Mesenchymal stem cell (in vitro differentiated cells and primary cell): Measurements from ENCODE around the gene PPHLN1.

Experiments used
- DNase-seq: peaks from one replicate; pipeline ENCODE4 v3.0.0-alpha.2; 2013
- H2AFZ ChIP-seq: one replicate; pipeline ENCODE4 v1.6.1; 2013; ENCODE audit warnings: low read depth, mild to moderate bottlenecking, control low read depth, inconsistent platforms, low read length, moderate library complexity
- H2AK5ac ChIP-seq: 2 replicates; pipeline ENCODE4 v1.6.1; 2013; ENCODE audit warnings: low read length, moderate library complexity, mild to moderate bottlenecking, inconsistent platforms; ENCODE audit not compliant: severe bottlenecking
- H2BK120ac ChIP-seq: one replicate; pipeline ENCODE4 v1.6.1; 2013; ENCODE audit warnings: low read depth, mild to moderate bottlenecking, inconsistent platforms, low read length, moderate library complexity
- H2BK12ac ChIP-seq, 2 experiments: one replicate each; pipeline ENCODE4 v1.6.1; 2013; ENCODE audit warnings: inconsistent platforms in 2 of 2, low read length in 2 of 2, mild to moderate bottlenecking in 2 of 2, moderate library complexity in 2 of 2, control low read depth in 1 of 2
- H2BK15ac ChIP-seq: one replicate; pipeline ENCODE4 v1.6.1; 2013; ENCODE audit warnings: mild to moderate bottlenecking, low read depth, inconsistent platforms; ENCODE audit not compliant: poor library complexity, severe bottlenecking
- H2BK5ac ChIP-seq: 2 replicates; pipeline ENCODE4 v1.6.1; 2013; ENCODE audit warnings: low read depth, mild to moderate bottlenecking, low read length, control low read depth, inconsistent platforms; ENCODE audit not compliant: poor library complexity, severe bottlenecking
- H3K14ac ChIP-seq, 2 experiments: one replicate each; pipeline ENCODE4 v1.6.1; 2013; ENCODE audit warnings: inconsistent platforms in 2 of 2, low read length in 2 of 2, control low read depth in 1 of 2, mild to moderate bottlenecking in 1 of 2, moderate library complexity in 1 of 2
- H3K18ac ChIP-seq, 2 experiments: one replicate each; pipeline ENCODE4 v1.6.1; 2013; ENCODE audit warnings: inconsistent platforms in 2 of 2, low read length in 2 of 2, control low read depth in 1 of 2, low read depth in 1 of 2, mild to moderate bottlenecking in 1 of 2
- H3K23ac ChIP-seq, 2 experiments: one replicate each; pipeline ENCODE4 v1.6.1; 2013; ENCODE audit warnings: inconsistent platforms in 2 of 2, low read length in 2 of 2, mild to moderate bottlenecking in 2 of 2, moderate library complexity in 2 of 2, control low read depth in 1 of 2
- H3K27ac ChIP-seq: 2 replicates; pipeline ENCODE4 v1.5.1; 2013; ENCODE audit warnings: mild to moderate bottlenecking, moderate library complexity, low read length, control low read depth, inconsistent platforms; ENCODE audit not compliant: poor library complexity, severe bottlenecking
- H3K27me3 ChIP-seq, 2 experiments: 2 replicates each; pipeline versions ENCODE4 v1.6.1 to v1.7.0; 2013; ENCODE audit warnings: low read length in 2 of 2, mild to moderate bottlenecking in 2 of 2, moderate library complexity in 2 of 2, control low read depth in 1 of 2, inconsistent platforms in 1 of 2; ENCODE audit not compliant: control insufficient read depth in 1 of 2, insufficient read depth in 1 of 2
- H3K36me3 ChIP-seq, 2 experiments: 2 replicates each; pipeline versions ENCODE4 v1.6.1 to v1.7.0; 2013; ENCODE audit warnings: low read length in 2 of 2, control low read depth in 1 of 2, inconsistent platforms in 1 of 2, low read depth in 1 of 2, mild to moderate bottlenecking in 1 of 2; ENCODE audit not compliant: insufficient read depth in 2 of 2, control insufficient read depth in 1 of 2
- H3K4ac ChIP-seq, 2 experiments: one replicate each; pipeline ENCODE4 v1.6.1; 2013; ENCODE audit warnings: inconsistent platforms in 2 of 2, low read length in 2 of 2, mild to moderate bottlenecking in 2 of 2, moderate library complexity in 2 of 2, control low read depth in 1 of 2, low read depth in 1 of 2
- H3K4me1 ChIP-seq: 2 replicates; pipeline ENCODE4 v1.6.1; 2013; ENCODE audit warnings: low read depth, low read length, control low read depth; ENCODE audit not compliant: control insufficient read depth, insufficient read depth
- H3K4me2 ChIP-seq: 2 replicates; pipeline ENCODE4 v1.6.1; 2013; ENCODE audit warnings: low read length, mild to moderate bottlenecking, inconsistent platforms; ENCODE audit not compliant: poor library complexity, severe bottlenecking
- H3K4me3 ChIP-seq, 2 experiments: 2 replicates each; pipeline versions ENCODE4 v1.5.1 to v1.7.0; 2013; ENCODE audit warnings: low read length in 2 of 2, mild to moderate bottlenecking in 2 of 2, control low read depth in 1 of 2, low read depth in 1 of 2; ENCODE audit not compliant: insufficient read depth in 1 of 2
- H3K79me1 ChIP-seq: replicated peaks from 2 replicates; pipeline ENCODE4 v1.6.1; 2013; ENCODE audit warnings: mild to moderate bottlenecking, control low read depth, low read length, inconsistent platforms; ENCODE audit not compliant: poor library complexity, severe bottlenecking
- H3K9ac ChIP-seq: 2 replicates; pipeline ENCODE4 v1.7.0; 2013; ENCODE audit warnings: mild to moderate bottlenecking, low read length, moderate library complexity
- H3K9me3 ChIP-seq: 2 replicates; pipeline ENCODE4 v1.7.0; 2013; ENCODE audit warnings: mild to moderate bottlenecking, low read length; ENCODE audit not compliant: control insufficient read depth
- H4K8ac ChIP-seq: one replicate; pipeline ENCODE4 v1.6.1; 2013; ENCODE audit warnings: inconsistent platforms, mild to moderate bottlenecking, low read length, moderate library complexity
- H4K91ac ChIP-seq: one replicate; pipeline ENCODE4 v1.6.1; 2013; ENCODE audit warnings: mild to moderate bottlenecking, low read length, inconsistent platforms
- WGBS: methylation state at CpG from one replicate; pipeline ENCODE4 v1.1.7; 2013; ENCODE audit warnings: mixed read lengths; 5-methylcytosine and 5-hydroxymethylcytosine counted together

Gene PPHLN1

DNA sequence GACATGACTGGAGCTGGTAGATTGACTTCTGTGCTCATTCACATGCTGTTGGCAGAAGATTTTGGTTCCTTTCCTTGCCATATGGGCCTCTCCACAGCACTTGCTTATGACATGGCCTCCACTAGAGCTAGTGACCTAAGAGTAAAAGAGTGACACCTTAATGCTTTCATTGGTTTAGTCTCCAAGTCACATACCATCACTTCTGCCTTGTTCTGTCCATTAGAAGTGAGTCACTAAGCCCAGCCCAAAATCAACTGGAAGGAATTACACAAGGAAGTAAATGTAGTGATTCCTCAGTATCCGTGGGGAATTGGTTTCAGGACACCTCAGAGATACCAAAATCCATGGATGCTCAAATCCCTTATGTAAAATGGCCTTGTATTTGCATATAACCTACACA lies 81.3 kb downstream of the PPHLN1 start:
- H3K36me3 ChIP-seq, result peaks cover 2 to 28% of the 10 kb centered on the region in 2 experiments
- H3K4me3 ChIP-seq, result no peak overlapping the region
- H2AFZ ChIP-seq, result no peak overlapping the region
- no peaks in the 10 kb centered on the region for H3K27me3 ChIP-seq
- no peak overlapping the region for H2BK5ac ChIP-seq
- H3K4me1 ChIP-seq, result no peaks in the 10 kb centered on the region
- no peak overlapping the region for H2BK12ac ChIP-seq
- H3K14ac ChIP-seq, result no peak overlapping the region
- H3K4me2 ChIP-seq, result no peak overlapping the region
- H4K8ac ChIP-seq, result peak overlapping the region; percentile 50
- H3K23ac ChIP-seq, result peak overlapping the region in 1 of 2 experiments; percentile 32
- no peak overlapping the region for H2AK5ac ChIP-seq
- no peaks in the 10 kb centered on the region for H3K9me3 ChIP-seq
- H3K27ac ChIP-seq, result no peak overlapping the region
- H3K9ac ChIP-seq, result no peak overlapping the region
- DNase-seq, result no peak
- H2BK15ac ChIP-seq, result no peak overlapping the region
- H3K4ac ChIP-seq, result no peak overlapping the region
- H2BK120ac ChIP-seq, result no peak overlapping the region
- 100% methylated on average over 1 of the region's 1 CpG for WGBS
- H3K18ac ChIP-seq, result no peak overlapping the region
- peaks cover 7% of the 10 kb centered on the region for H3K79me1 ChIP-seq
- no peak overlapping the region for H4K91ac ChIP-seq

DNA sequence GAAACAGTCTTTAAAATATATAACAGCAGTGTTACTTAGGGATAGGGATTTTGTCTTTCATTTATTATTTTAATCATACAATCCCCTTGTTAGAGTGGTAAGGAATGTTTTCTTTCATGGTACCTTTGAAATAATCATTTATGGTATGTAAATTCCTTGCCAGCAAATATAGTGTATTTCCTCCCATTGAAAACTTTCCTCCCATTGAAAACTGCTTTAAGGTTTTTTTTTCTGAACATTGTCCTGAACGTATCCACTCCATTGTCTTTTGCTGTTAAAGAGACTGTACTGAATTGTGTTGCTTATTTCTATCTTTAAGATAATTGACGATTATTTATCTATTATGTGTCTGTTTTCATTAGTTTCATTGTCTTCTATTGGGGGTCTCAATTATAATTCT lies 83.5 kb downstream of the PPHLN1 start:
- DNase-seq, result no peak
- Histone ChIP-seq H3K14ac (no peak overlapping the region), H2BK120ac (no peak overlapping the region), H3K4me2 (no peak overlapping the region), H2AK5ac (no peak overlapping the region), H3K36me3 (peaks cover 4 to 16% of the 10 kb centered on the region in 2 experiments), H2AFZ (no peak overlapping the region), H4K8ac (no peak overlapping the region), H3K9ac (no peak overlapping the region), H3K27ac (no peak overlapping the region), H4K91ac (no peak overlapping the region), H3K4me1 (no peaks in the 10 kb centered on the region), H3K23ac (no peak overlapping the region), H2BK5ac (no peak overlapping the region), H2BK15ac (no peak overlapping the region), H3K4ac (no peak overlapping the region), H2BK12ac (no peak overlapping the region), H3K9me3 (no peaks in the 10 kb centered on the region), H3K27me3 (no peaks in the 10 kb centered on the region), H3K79me1 (peaks cover 9% of the 10 kb centered on the region), H3K4me3 (no peak overlapping the region), H3K18ac (no peak overlapping the region)
- WGBS, result no CpG with 5 or more reads among the region's 2 CpGs

DNA sequence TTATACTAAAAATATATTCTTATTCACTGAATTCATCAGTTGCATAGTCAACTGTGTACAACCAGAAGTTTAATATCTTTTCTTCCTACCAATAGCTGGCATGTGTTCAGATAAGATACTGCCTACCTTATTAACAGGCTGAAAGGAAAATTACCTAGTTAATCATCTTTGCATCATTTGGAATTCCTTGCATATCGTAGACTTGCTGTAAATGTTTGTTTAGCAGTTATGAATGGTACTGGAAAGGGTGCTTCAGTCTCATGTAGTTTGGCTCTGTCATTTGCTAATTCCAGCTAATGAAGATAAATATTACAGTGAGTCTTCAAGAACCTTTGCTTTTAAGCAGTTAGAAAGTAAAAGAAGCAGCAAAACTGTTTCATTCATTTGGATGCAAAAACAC lies 84.4 kb downstream of the PPHLN1 start:
- no peak overlapping the region for H2BK12ac ChIP-seq
- H3K36me3 ChIP-seq, result peaks cover 4 to 13% of the 10 kb centered on the region in 2 experiments
- 91% methylated on average over 1 of the region's 1 CpG for WGBS
- no peak overlapping the region for H2BK5ac ChIP-seq
- DNase-seq, result no peak
- no peak overlapping the region for H2BK15ac ChIP-seq
- no peak overlapping the region for H3K9ac ChIP-seq
- H2BK120ac ChIP-seq, result no peak overlapping the region
- no peak overlapping the region for H4K91ac ChIP-seq
- no peak overlapping the region for H2AK5ac ChIP-seq
- H3K4ac ChIP-seq, result no peak overlapping the region
- H3K4me3 ChIP-seq, result no peak overlapping the region
- no peak overlapping the region for H3K4me2 ChIP-seq
- no peaks in the 10 kb centered on the region for H3K4me1 ChIP-seq
- no peak overlapping the region for H3K14ac ChIP-seq
- H4K8ac ChIP-seq, result no peak overlapping the region
- no peak overlapping the region for H3K23ac ChIP-seq
- no peak overlapping the region for H3K27ac ChIP-seq
- no peak overlapping the region for H3K18ac ChIP-seq
- H3K9me3 ChIP-seq, result no peaks in the 10 kb centered on the region
- H3K27me3 ChIP-seq, result no peaks in the 10 kb centered on the region
- peaks cover 12% of the 10 kb centered on the region for H3K79me1 ChIP-seq
- H2AFZ ChIP-seq, result no peak overlapping the region

DNA sequence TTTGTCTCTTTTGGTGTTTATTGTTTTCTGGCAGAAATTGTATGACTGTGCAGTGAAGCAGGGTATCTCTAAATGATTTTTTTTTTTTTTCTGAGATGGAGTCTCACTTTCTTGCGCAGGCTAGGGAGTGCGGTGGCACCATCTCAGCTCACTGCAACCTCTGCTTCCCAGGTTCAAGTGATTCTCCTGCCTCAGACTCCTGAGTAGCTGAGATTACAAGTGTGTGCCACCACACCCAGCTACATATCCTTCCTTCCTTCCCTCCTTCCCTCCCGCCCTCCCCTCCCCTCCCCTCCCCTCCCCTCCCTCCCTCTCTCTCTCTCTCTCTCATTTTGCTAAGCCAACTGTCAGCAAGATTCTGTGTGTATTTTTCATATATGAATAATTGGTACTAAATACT lies 94.4 kb downstream of the PPHLN1 start:
- Histone ChIP-seq H3K9me3 (no peaks in the 10 kb centered on the region), H3K4me1 (no peaks in the 10 kb centered on the region), H3K4ac (no peak overlapping the region), H3K23ac (no peak overlapping the region), H3K27me3 (no peaks in the 10 kb centered on the region), H2BK120ac (no peak overlapping the region), H3K79me1 (peaks cover 12% of the 10 kb centered on the region), H4K91ac (no peak overlapping the region), H3K27ac (no peak overlapping the region), H2BK15ac (no peak overlapping the region), H3K18ac (no peak overlapping the region), H2BK5ac (no peak overlapping the region), H2AK5ac (no peak overlapping the region), H3K4me3 (no peak overlapping the region), H3K9ac (no peak overlapping the region), H4K8ac (no peak overlapping the region), H3K4me2 (no peak overlapping the region), H2BK12ac (no peak overlapping the region), H2AFZ (no peak overlapping the region), H3K14ac (no peak overlapping the region), H3K36me3 (peaks cover 0 to 7% of the 10 kb centered on the region in 2 experiments)
- DNase-seq, result no peak
- WGBS, result 100% methylated on average over 2 of the region's 3 CpGs
